ENCODE results near the gene DPY19L2.

The DPY19L2 gene

DNA sequence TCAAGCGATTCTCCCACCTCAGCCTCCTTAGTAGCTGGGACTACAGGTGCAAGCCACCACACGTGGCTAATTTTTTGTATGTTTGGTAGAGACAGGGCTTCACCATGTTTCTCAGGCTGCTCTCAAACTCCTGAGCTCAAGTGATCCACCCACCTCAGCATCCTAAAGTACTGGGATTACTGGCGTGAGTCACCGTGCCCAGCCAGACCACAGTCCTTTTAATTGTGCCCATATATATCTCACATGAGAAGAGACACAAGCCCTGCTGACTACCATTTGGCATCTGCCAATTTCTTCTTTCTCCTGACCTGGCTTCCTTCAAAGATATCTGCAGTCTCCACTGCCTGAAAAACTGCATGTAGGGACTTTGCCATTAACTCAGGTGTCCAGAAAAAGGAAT, 142.5 kb downstream of the DPY19L2 start:
- no peaks in the 10 kb centered on the region for H3K9me3 Mint-ChIP-seq
- H3K27me3 Mint-ChIP-seq: no peaks in the 10 kb centered on the region
- no peaks in the 10 kb centered on the region for H3K4me1 Mint-ChIP-seq
- DNase-seq (no peak), ATAC-seq (no peak)
- no peak overlapping the region for H3K27ac Mint-ChIP-seq
- no peak overlapping the region for H3K4me3 Mint-ChIP-seq
- no peaks in the 10 kb centered on the region for H3K36me3 Mint-ChIP-seq (ENCODE audit: low read depth)

DNA sequence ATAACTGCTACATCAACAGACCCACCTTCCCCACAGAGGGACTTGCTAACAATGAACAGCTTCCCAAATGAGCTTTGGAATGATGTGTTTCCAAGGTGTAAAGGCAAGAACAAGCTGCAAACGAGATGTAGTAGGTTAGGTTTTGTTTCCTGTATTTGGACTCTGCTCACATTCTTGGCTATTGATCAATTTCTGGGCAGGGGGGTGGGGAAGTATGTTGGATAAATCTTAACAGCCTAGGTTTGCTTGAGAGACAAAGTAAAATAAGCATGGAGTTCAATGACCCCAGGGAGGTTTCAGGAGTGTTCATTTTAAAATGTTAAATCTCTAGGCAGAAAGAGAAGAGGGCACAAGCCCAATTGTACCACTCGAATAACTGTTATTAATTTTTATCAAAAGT, 146.6 kb downstream of the DPY19L2 start:
- Mint-ChIP-seq H3K4me3 (no peak overlapping the region), H3K4me1 (no peaks in the 10 kb centered on the region), H3K9me3 (no peaks in the 10 kb centered on the region), H3K27ac (no peak overlapping the region), H3K36me3 (ENCODE audit: low read depth) (no peaks in the 10 kb centered on the region), H3K27me3 (no peaks in the 10 kb centered on the region)
- ATAC-seq (no peak), DNase-seq (no peak)
